GM21529 (cell line): Measurements from ENCODE around the gene SHANK1.

ENCODE experiments used
- ATAC-seq: cut with Tn5 transposase; IDR thresholded peaks from one replicate; pipeline ENCODE4 v1.9.1; 2021; ENCODE audit not compliant: unreplicated experiment

SHANK1 gene

GRCh38 chr19:50729894-50730293, 10.3 kb upstream of the SHANK1 start:
- ATAC-seq, result no peak

GRCh38 chr19:50728084-50728737, 8.6 kb upstream of the SHANK1 start:
- ATAC-seq, result no peak

- ATAC-seq, result no peak
Observed at GRCh38 chr19:50725911-50726230, 6.3 kb upstream of the SHANK1 start.

GRCh38 chr19:50725218-50725910, 5.8 kb upstream of the SHANK1 start:
- peak; percentile 34 for ATAC-seq

GRCh38 chr19:50724522-50725217, 5.1 kb upstream of the SHANK1 start:
- ATAC-seq, result peak; percentile 79

- ATAC-seq, result no peak
Observed at GRCh38 chr19:50723735-50724521, 4.3 kb upstream of the SHANK1 start.

- ATAC-seq, result no peak
Observed at GRCh38 chr19:50723069-50723468, 3.5 kb upstream of the SHANK1 start, which contains the start of gene CLEC11A. Gene CLEC11A (plus strand): TSS chr19:50723364. CDS start chr19:50723526, 162 bp downstream.

- no peak for ATAC-seq
Observed at GRCh38 chr19:50722201-50723013, 2.8 kb upstream of the SHANK1 start.

GRCh38 chr19:50721441-50722137, 2.0 kb upstream of the SHANK1 start:
- no peak for ATAC-seq

GRCh38 chr19:50720921-50721381, 1.3 kb upstream of the SHANK1 start:
- ATAC-seq, result no peak

GRCh38 chr19:50720181-50720920, 749 bp upstream of the SHANK1 start:
- ATAC-seq, result no peak

- no peak for ATAC-seq
Observed at GRCh38 chr19:50719119-50719435, 525 bp downstream of the SHANK1 start.

- ATAC-seq, result no peak
Observed at GRCh38 chr19:50718255-50719118, 1.1 kb downstream of the SHANK1 start.

GRCh38 chr19:50717891-50718254, 1.7 kb downstream of the SHANK1 start:
- ATAC-seq, result no peak

GRCh38 chr19:50717026-50717723, 2.4 kb downstream of the SHANK1 start:
- no peak for ATAC-seq

GRCh38 chr19:50716178-50717025, 3.2 kb downstream of the SHANK1 start:
- ATAC-seq, result no peak
